Measurements from ENCODE around the gene ZNF462. TPM values are rescaled to one million over a fixed set of nuclear protein-coding genes. Genes with fewer than 3 reads are reported as not detected.

The ZNF462 gene
- total RNA-seq, 2 donors from 2014 or later: 20.9 to 30.5 TPM

- TF ChIP-seq CTCF (IDR thresholded peaks at IDR 0.05): no peak
- H3K27ac ChIP-seq: no peak overlapping the region
- DNase-seq (ENCODE audit: low spot score): no peak
- no peaks in the 10 kb centered on the region for H3K4me1 ChIP-seq
- H3K4me3 ChIP-seq: no peak overlapping the region
- no peaks in the 10 kb centered on the region for H3K27me3 ChIP-seq
- H3K36me3 ChIP-seq: peaks cover 9% of the 10 kb centered on the region
- no peaks in the 10 kb centered on the region for H3K9me3 ChIP-seq
Measured at GRCh38 chr9:106992186-106992585, 129.2 kb downstream of the ZNF462 start.

GRCh38 chr9:106993603-106994002, 130.6 kb downstream of the ZNF462 start:
- Histone ChIP-seq H3K36me3 (peaks cover 9% of the 10 kb centered on the region), H3K27me3 (no peaks in the 10 kb centered on the region), H3K4me1 (no peaks in the 10 kb centered on the region), H3K4me3 (no peak overlapping the region), H3K9me3 (no peaks in the 10 kb centered on the region), H3K27ac (no peak overlapping the region)
- no peak for TF ChIP-seq CTCF (IDR thresholded peaks at IDR 0.05)
- DNase-seq (ENCODE audit: low spot score): no peak

GRCh38 chr9:106994463-106994862, 131.5 kb downstream of the ZNF462 start:
- Histone ChIP-seq H3K9me3 (no peaks in the 10 kb centered on the region), H3K4me1 (no peaks in the 10 kb centered on the region), H3K36me3 (peaks cover 9% of the 10 kb centered on the region), H3K27ac (no peak overlapping the region), H3K27me3 (no peaks in the 10 kb centered on the region), H3K4me3 (no peak overlapping the region)
- no peak for TF ChIP-seq CTCF (IDR thresholded peaks at IDR 0.05)
- no peak for DNase-seq (ENCODE audit: low spot score)

- DNase-seq (ENCODE audit: low spot score): no peak
- TF ChIP-seq CTCF (IDR thresholded peaks at IDR 0.05): no peak
- no peak overlapping the region for H3K27ac ChIP-seq
- H3K9me3 ChIP-seq: no peaks in the 10 kb centered on the region
- H3K27me3 ChIP-seq: no peaks in the 10 kb centered on the region
- peaks cover 18% of the 10 kb centered on the region for H3K36me3 ChIP-seq
- H3K4me3 ChIP-seq: no peak overlapping the region
- no peaks in the 10 kb centered on the region for H3K4me1 ChIP-seq
Measured at GRCh38 chr9:107000218-107000617, 137.3 kb downstream of the ZNF462 start.

- no peak for DNase-seq (ENCODE audit: low spot score)
- Histone ChIP-seq H3K9me3 (no peaks in the 10 kb centered on the region), H3K36me3 (peaks cover 21% of the 10 kb centered on the region), H3K4me1 (no peaks in the 10 kb centered on the region), H3K27me3 (no peaks in the 10 kb centered on the region), H3K27ac (no peak overlapping the region), H3K4me3 (no peak overlapping the region)
- no peak for TF ChIP-seq CTCF (IDR thresholded peaks at IDR 0.05)
Measured at GRCh38 chr9:107005201-107005600, 142.2 kb downstream of the ZNF462 start.

- Histone ChIP-seq H3K4me1 (no peaks in the 10 kb centered on the region), H3K27me3 (no peaks in the 10 kb centered on the region), H3K9me3 (no peaks in the 10 kb centered on the region), H3K27ac (no peak overlapping the region), H3K36me3 (peaks cover 35% of the 10 kb centered on the region), H3K4me3 (no peak overlapping the region)
- no peak for TF ChIP-seq CTCF (IDR thresholded peaks at IDR 0.05)
- DNase-seq (ENCODE audit: low spot score): no peak
Measured at GRCh38 chr9:107007402-107007801, 144.4 kb downstream of the ZNF462 start.

Measured in right atrium auricular region (tissue), 2 donors.